H1 (cell line): ENCODE results near the gene C20orf96. TPM values are rescaled to one million over a fixed set of nuclear protein-coding genes. Genes with fewer than 3 reads are reported as not detected.

Experiments
- CTCF ChIA-PET: fragments of 300-600 bp; sonication (Branson Sonifier 250); formaldehyde crosslinking; loops from one replicate; lab custom pipeline; 2021; ENCODE audit not compliant: partially characterized antibody; lab: Charles Lee
- POLR2A ChIA-PET: fragments of 300-600 bp; sonication (Branson Sonifier 250); formaldehyde crosslinking; loops from one replicate; lab custom pipeline; 2021; ENCODE audit warnings: inconsistent platforms; ENCODE audit not compliant: partially characterized antibody; lab: Charles Lee
- DNase-seq, 2 experiments: peaks; one replicate each; pipeline versions ENCODE4 v3.0.0 to v3.0.0-alpha.2; 2010 to 2022; ENCODE audit warnings: low spot score in 2 of 2, low read depth in 1 of 2, mixed read lengths in 1 of 2
- FAIRE-seq: peaks from 2 replicates; lab custom pipeline; 2011; peaks lifted over from hg19 to GRCh38; lab: Jason Lieb, UNC
- H2AFZ ChIP-seq: 2 replicates; pipeline ENCODE4 v1.8.1; 2012; ENCODE audit warnings: low read length, inconsistent platforms
- H2AK5ac ChIP-seq: 2 replicates; pipeline ENCODE4 v1.6.1; 2013; ENCODE audit warnings: low read depth, low read length
- H2BK120ac ChIP-seq: replicated peaks from 2 replicates; pipeline ENCODE3; 2013; ENCODE audit warnings: low read depth, low read length, inconsistent platforms
- H2BK12ac ChIP-seq: 2 replicates; pipeline ENCODE4 v1.6.1; 2013; ENCODE audit warnings: low read depth, low read length
- H2BK15ac ChIP-seq: 2 replicates; pipeline ENCODE4 v1.6.1; 2013; ENCODE audit warnings: low read length
- H2BK20ac ChIP-seq: 2 replicates; pipeline ENCODE4 v1.6.1; 2013; ENCODE audit warnings: low read length
- H2BK5ac ChIP-seq: 2 replicates; pipeline ENCODE4 v1.6.1; 2013; ENCODE audit warnings: low read depth, low read length
- H3K14ac ChIP-seq: 2 replicates; pipeline ENCODE4 v1.6.1; 2013; ENCODE audit warnings: inconsistent platforms; ENCODE audit not compliant: insufficient read length
- H3K18ac ChIP-seq: 2 replicates; pipeline ENCODE4 v1.6.1; 2013; ENCODE audit warnings: low read length; ENCODE audit errors: extremely low read depth
- H3K23ac ChIP-seq: 2 replicates; pipeline ENCODE4 v1.6.1; 2013; ENCODE audit warnings: inconsistent platforms; ENCODE audit not compliant: insufficient read length
- H3K23me2 ChIP-seq: 2 replicates; pipeline ENCODE4 v1.6.1; 2013; ENCODE audit warnings: low read depth, low read length
- H3K27ac ChIP-seq: 2 replicates; pipeline ENCODE4 v1.6.1; 2011; ENCODE audit warnings: low read depth, low read length, inconsistent platforms
- H3K27me3 ChIP-seq, 4 experiments: replicated peaks in 1 of 4; 1 replicate in 1 of 4; 2 replicates in 3 of 4; pipeline versions ENCODE4 v1.6.1 to v1.8.1; 2011 to 2013; ENCODE audit warnings: low read length in 3 of 4, mild to moderate bottlenecking in 3 of 4, inconsistent platforms in 2 of 4, mixed read lengths in 2 of 4, moderate library complexity in 1 of 4; ENCODE audit not compliant: control insufficient read depth in 3 of 4, insufficient read depth in 3 of 4; ENCODE audit errors: extremely low read depth in 1 of 4
- H3K36me3 ChIP-seq, 4 experiments: 2 replicates each; pipeline versions ENCODE4 v1.6.1 to v1.8.1; 2011 to 2013; ENCODE audit warnings: mild to moderate bottlenecking in 4 of 4, low read length in 3 of 4, moderate library complexity in 2 of 4, control low read depth in 1 of 4, inconsistent platforms in 1 of 4; ENCODE audit not compliant: insufficient read depth in 4 of 4, control insufficient read depth in 2 of 4
- H3K4ac ChIP-seq: replicated peaks from 2 replicates; pipeline ENCODE3; 2013; ENCODE audit warnings: low read length, low read depth, mixed read lengths, inconsistent platforms; ENCODE audit not compliant: insufficient read length
- H3K4me1 ChIP-seq, 4 experiments: replicated peaks in 1 of 4; 1 replicate in 1 of 4; 2 replicates in 3 of 4; pipeline versions ENCODE4 v1.6.1 to v1.8.1; 2011 to 2013; ENCODE audit warnings: low read length in 3 of 4, inconsistent platforms in 2 of 4, mixed read lengths in 1 of 4; ENCODE audit not compliant: insufficient read depth in 4 of 4, control insufficient read depth in 3 of 4
- H3K4me2 ChIP-seq, 2 experiments: 2 replicates each; pipeline versions ENCODE4 v1.6.1 to v1.8.1; 2011 to 2013; ENCODE audit warnings: low read depth in 2 of 2, low read length in 2 of 2, control low read depth in 1 of 2, inconsistent platforms in 1 of 2, mild to moderate bottlenecking in 1 of 2; ENCODE audit not compliant: insufficient read depth in 1 of 2
- H3K4me3 ChIP-seq, 4 experiments: fragments of 200-600, 300-600 bp in 1 of 4; sonication (generic), shearing (Covaris generic), sonication (Bioruptor Twin) in 1 of 4; 2 replicates each; pipeline versions ENCODE4 v1.5.1 to v1.8.1; 2011 to 2016; ENCODE audit warnings: low read length in 4 of 4, low read depth in 3 of 4, control low read depth in 2 of 4, inconsistent platforms in 2 of 4, mild to moderate bottlenecking in 2 of 4, mixed read lengths in 1 of 4, moderate library complexity in 1 of 4; ENCODE audit not compliant: insufficient read depth in 2 of 4; ENCODE audit errors: extremely low read depth in 1 of 4
- H3K56ac ChIP-seq: replicated peaks from 2 replicates; pipeline ENCODE3; 2013; ENCODE audit warnings: low read depth, mild to moderate bottlenecking, mixed read lengths, low read length, inconsistent platforms; ENCODE audit not compliant: insufficient read length
- H3K79me1 ChIP-seq: 2 replicates; pipeline ENCODE4 v1.6.1; 2013; ENCODE audit warnings: low read depth, low read length, control low read depth
- H3K79me2 ChIP-seq, 2 experiments: 2 replicates each; pipeline versions ENCODE4 v1.6.1 to v1.8.1; 2012 to 2013; ENCODE audit warnings: low read length in 2 of 2, mild to moderate bottlenecking in 2 of 2, inconsistent platforms in 1 of 2; ENCODE audit not compliant: insufficient read depth in 2 of 2, control insufficient read depth in 1 of 2
- H3K9ac ChIP-seq, 4 experiments: replicated peaks in 1 of 4; 1 replicate in 1 of 4; 2 replicates in 3 of 4; pipeline versions ENCODE4 v1.6.1 to v1.8.1; 2011 to 2013; ENCODE audit warnings: low read depth in 3 of 4, low read length in 3 of 4, control low read depth in 2 of 4, mild to moderate bottlenecking in 2 of 4, moderate library complexity in 2 of 4, inconsistent platforms in 1 of 4; ENCODE audit errors: extremely low read depth in 1 of 4
- H3K9me3 ChIP-seq, 2 experiments: 2 replicates each; pipeline versions ENCODE4 v1.6.1 to v1.8.1; 2012 to 2013; ENCODE audit warnings: mild to moderate bottlenecking in 2 of 2, moderate library complexity in 2 of 2, control low read depth in 1 of 2, inconsistent platforms in 1 of 2, low read depth in 1 of 2, low read length in 1 of 2, mixed read lengths in 1 of 2; ENCODE audit not compliant: insufficient read depth in 2 of 2
- H4K20me1 ChIP-seq, 2 experiments: replicated peaks in 1 of 2; 2 replicates each; pipeline versions ENCODE3 to v1.8.1; 2011 to 2013; ENCODE audit warnings: inconsistent platforms in 2 of 2, low read length in 2 of 2, mild to moderate bottlenecking in 1 of 2; ENCODE audit not compliant: insufficient read depth in 2 of 2, control insufficient read depth in 1 of 2
- H4K5ac ChIP-seq: 2 replicates; pipeline ENCODE4 v1.6.1; 2013; ENCODE audit warnings: low read length, low read depth, mixed read lengths, inconsistent platforms; ENCODE audit not compliant: insufficient read length
- H4K8ac ChIP-seq: 2 replicates; pipeline ENCODE4 v1.8.0; 2013; ENCODE audit warnings: mild to moderate bottlenecking, moderate library complexity, low read length, inconsistent platforms; ENCODE audit not compliant: insufficient read depth; ENCODE audit errors: extremely low read depth
- H4K91ac ChIP-seq: replicated peaks from 2 replicates; pipeline ENCODE3; 2013; ENCODE audit warnings: low read length, mixed read lengths, inconsistent platforms; ENCODE audit not compliant: insufficient read length
- KDM5A ChIP-seq: fragments of 200-600 bp; IDR thresholded peaks from 2 replicates; pipeline ENCODE4 v1.7.1; 2012; ENCODE audit warnings: mild to moderate bottlenecking, low read length, inconsistent platforms, mixed read lengths
- POU5F1 ChIP-seq: IDR thresholded peaks from 2 replicates; pipeline ENCODE4 v1.6.1; 2011; ENCODE audit warnings: low read depth, mild to moderate bottlenecking, low read length, moderate library complexity
- TBP ChIP-seq: IDR thresholded peaks from 2 replicates; pipeline ENCODE4 v1.6.1; 2011; ENCODE audit warnings: low read depth, low read length, improper control_type of control experiment
- polyA plus RNA-seq, 7 experiments: library from polyadenylated mRNA; depleted of rRNA in 3 of 7; stranded (reverse) in 5 of 7; unstranded in 2 of 7; fragments of >200 nt in 5 of 7; fragments of 200-250 nt in 2 of 7; gene quantifications; 1 replicate in 5 of 7; 2 replicates in 1 of 7; 4 replicates in 1 of 7; pipeline versions ENCODE4 v1.2.1 to v1.2.3, GENCODE V29; 2011 to 2013; ENCODE audit warnings: missing spikeins in 2 of 7, mixed read lengths in 2 of 7
- total RNA-seq: library from RNA; stranded (reverse); fragmentation: NEBNext Ultra II Directional; extraction: Animal tissue kit (Norgen Biotek cat#: 25700); gene quantifications from 2 replicates; pipeline ENCODE4 v1.2.1, GENCODE V29; 2021

Gene C20orf96
- total and polyA plus RNA-seq, 2 of the 8 experiments (the other 6 are each of a cell fraction or from before 2014, with no cell fraction given): 19.2 to 21.0 TPM

- H2AK5ac ChIP-seq: no peak overlapping the region
- CTCF ChIA-PET: interaction anchor here (2.4 kb wide), 1 partner anchor 18 kb away, joined by 7 read pairs; no protein-coding TSS in a partner anchor
Measured at GRCh38 chr20:313948-314347, 23.4 kb upstream of the C20orf96 start.

More at GRCh38 chr20:313948-314347, 23.4 kb upstream of the C20orf96 start:
- H3K36me3 ChIP-seq: no peaks in the 10 kb centered on the region
- no peak for FAIRE-seq
- H3K56ac ChIP-seq: no peak overlapping the region
- H3K14ac ChIP-seq: no peak overlapping the region
- H4K8ac ChIP-seq: no peak overlapping the region
- no peak overlapping the region for H2BK20ac ChIP-seq
- H3K18ac ChIP-seq: no peak overlapping the region
- H3K4me3 ChIP-seq: no peak overlapping the region
- H2BK120ac ChIP-seq: no peak overlapping the region
- H3K9me3 ChIP-seq: no peaks in the 10 kb centered on the region
- H3K27ac ChIP-seq: no peak overlapping the region
- no peak for TF ChIP-seq TBP
- no peak for TF ChIP-seq POU5F1
- no peak for TF ChIP-seq KDM5A
- no peaks in the 10 kb centered on the region for H3K79me2 ChIP-seq
- no peak overlapping the region for H2BK5ac ChIP-seq
- no peak overlapping the region for H2AFZ ChIP-seq
- DNase-seq: no peak
- no peak overlapping the region for H3K23ac ChIP-seq
- no peaks in the 10 kb centered on the region for H4K20me1 ChIP-seq
- no peak overlapping the region for H4K5ac ChIP-seq
- POLR2A ChIA-PET: interaction anchor here (2.0 kb wide), 1 partner anchor 11 kb away, joined by 10 read pairs; the partner anchor contains the start of gene SOX12
- no peaks in the 10 kb centered on the region for H3K79me1 ChIP-seq
- H3K4me2 ChIP-seq: no peak overlapping the region
- H2BK12ac ChIP-seq: no peak overlapping the region
- peaks cover 4% of the 10 kb centered on the region for H3K23me2 ChIP-seq
- H4K91ac ChIP-seq: no peak overlapping the region
- H3K9ac ChIP-seq: no peak overlapping the region
- no peak overlapping the region for H2BK15ac ChIP-seq
- no peak overlapping the region for H3K4ac ChIP-seq
- H3K27me3 ChIP-seq: no peaks in the 10 kb centered on the region
- H3K4me1 ChIP-seq: peaks cover 1 to 6% (median 2%) of the 10 kb centered on the region in 4 experiments; a peak in 6 of 7 replicates
